Osteocyte (in vitro differentiated cells): ENCODE results near the gene PTPRM. TPM values are rescaled to one million over a fixed set of nuclear protein-coding genes. Genes with fewer than 3 reads are reported as not detected.

ENCODE experiments used
- DNase-seq: peaks from one replicate; pipeline ENCODE4 v3.0.0; 2021; ENCODE audit warnings: mixed read lengths; ENCODE audit not compliant: unreplicated experiment; ENCODE audit errors: extremely low spot score
- H3K27ac Mint-ChIP-seq: one replicate; pipeline ENCODE4 v1.8.0; 2021; ENCODE audit warnings: mild to moderate bottlenecking, mixed read lengths; ENCODE audit not compliant: unreplicated experiment
- H3K27me3 Mint-ChIP-seq: one replicate; pipeline ENCODE4 v1.8.0; 2021; ENCODE audit warnings: mixed read lengths; ENCODE audit not compliant: unreplicated experiment
- H3K36me3 Mint-ChIP-seq: one replicate; pipeline ENCODE4 v1.8.0; 2021; ENCODE audit warnings: mixed read lengths; ENCODE audit not compliant: unreplicated experiment
- H3K4me1 Mint-ChIP-seq: one replicate; pipeline ENCODE4 v1.8.0; 2021; ENCODE audit warnings: mixed read lengths; ENCODE audit not compliant: unreplicated experiment
- H3K4me3 Mint-ChIP-seq: one replicate; pipeline ENCODE4 v1.8.0; 2021; ENCODE audit warnings: mild to moderate bottlenecking, moderate library complexity, mixed read lengths; ENCODE audit not compliant: unreplicated experiment
- H3K9me3 Mint-ChIP-seq: one replicate; pipeline ENCODE4 v1.8.0; 2021; ENCODE audit warnings: mixed read lengths; ENCODE audit not compliant: unreplicated experiment
- total RNA-seq: library from RNA; stranded (reverse); gene quantifications from 2 replicates; pipeline ENCODE4 v1.2.1, GENCODE V29; 2021
- TF ChIP-seq, protein P1 (sequence below): fragments of 200-600 bp; sonication (generic); IDR thresholded peaks from 2 replicates; pipeline ENCODE4 v1.5.0; 2021; ENCODE audit warnings: antibody characterized with exemption, mild to moderate bottlenecking, moderate library complexity

PTPRM gene
- total RNA-seq, 1 donor from 2014 or later: 105 TPM

- H3K27ac Mint-ChIP-seq: no peak overlapping the region
- H3K36me3 Mint-ChIP-seq: peaks cover 5% of the 10 kb centered on the region
- DNase-seq: no peak
- no peaks in the 10 kb centered on the region for H3K9me3 Mint-ChIP-seq
- TF ChIP-seq, protein P1, sequence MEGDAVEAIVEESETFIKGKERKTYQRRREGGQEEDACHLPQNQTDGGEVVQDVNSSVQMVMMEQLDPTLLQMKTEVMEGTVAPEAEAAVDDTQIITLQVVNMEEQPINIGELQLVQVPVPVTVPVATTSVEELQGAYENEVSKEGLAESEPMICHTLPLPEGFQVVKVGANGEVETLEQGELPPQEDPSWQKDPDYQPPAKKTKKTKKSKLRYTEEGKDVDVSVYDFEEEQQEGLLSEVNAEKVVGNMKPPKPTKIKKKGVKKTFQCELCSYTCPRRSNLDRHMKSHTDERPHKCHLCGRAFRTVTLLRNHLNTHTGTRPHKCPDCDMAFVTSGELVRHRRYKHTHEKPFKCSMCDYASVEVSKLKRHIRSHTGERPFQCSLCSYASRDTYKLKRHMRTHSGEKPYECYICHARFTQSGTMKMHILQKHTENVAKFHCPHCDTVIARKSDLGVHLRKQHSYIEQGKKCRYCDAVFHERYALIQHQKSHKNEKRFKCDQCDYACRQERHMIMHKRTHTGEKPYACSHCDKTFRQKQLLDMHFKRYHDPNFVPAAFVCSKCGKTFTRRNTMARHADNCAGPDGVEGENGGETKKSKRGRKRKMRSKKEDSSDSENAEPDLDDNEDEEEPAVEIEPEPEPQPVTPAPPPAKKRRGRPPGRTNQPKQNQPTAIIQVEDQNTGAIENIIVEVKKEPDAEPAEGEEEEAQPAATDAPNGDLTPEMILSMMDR: no peak
- H3K4me3 Mint-ChIP-seq: no peak overlapping the region
- H3K4me1 Mint-ChIP-seq: peaks cover 26% of the 10 kb centered on the region
- H3K27me3 Mint-ChIP-seq: no peaks in the 10 kb centered on the region
These were observed 609.0 kb downstream of the PTPRM start for GRCh38 chr18:8176109-8176508.

DNA sequence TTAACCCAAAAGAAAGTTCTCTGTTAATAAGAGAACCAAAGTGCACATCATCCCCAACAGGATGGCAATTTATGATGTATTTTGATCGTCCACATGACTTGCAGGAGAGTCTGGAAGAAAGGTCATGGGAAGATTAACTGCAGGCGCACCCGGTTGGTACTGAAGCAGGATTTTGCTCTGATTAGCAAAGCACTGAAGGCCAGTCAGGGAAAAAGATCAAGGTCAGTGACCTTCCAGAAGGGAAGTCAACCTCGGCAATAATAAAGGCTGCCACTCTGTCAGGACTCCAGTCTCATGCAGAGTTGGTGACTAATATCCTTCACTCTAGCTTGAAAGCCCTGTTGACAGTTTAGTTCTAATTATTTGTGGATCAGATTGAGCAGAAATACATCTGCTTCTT is 609.4 kb downstream of the PTPRM start:
- Mint-ChIP-seq H3K27me3 (no peaks in the 10 kb centered on the region), H3K9me3 (no peaks in the 10 kb centered on the region), H3K4me1 (peaks cover 26% of the 10 kb centered on the region), H3K36me3 (peaks cover 5% of the 10 kb centered on the region), H3K27ac (no peak overlapping the region), H3K4me3 (no peak overlapping the region)
- no peak for DNase-seq
- TF ChIP-seq, protein P1: no peak

DNA sequence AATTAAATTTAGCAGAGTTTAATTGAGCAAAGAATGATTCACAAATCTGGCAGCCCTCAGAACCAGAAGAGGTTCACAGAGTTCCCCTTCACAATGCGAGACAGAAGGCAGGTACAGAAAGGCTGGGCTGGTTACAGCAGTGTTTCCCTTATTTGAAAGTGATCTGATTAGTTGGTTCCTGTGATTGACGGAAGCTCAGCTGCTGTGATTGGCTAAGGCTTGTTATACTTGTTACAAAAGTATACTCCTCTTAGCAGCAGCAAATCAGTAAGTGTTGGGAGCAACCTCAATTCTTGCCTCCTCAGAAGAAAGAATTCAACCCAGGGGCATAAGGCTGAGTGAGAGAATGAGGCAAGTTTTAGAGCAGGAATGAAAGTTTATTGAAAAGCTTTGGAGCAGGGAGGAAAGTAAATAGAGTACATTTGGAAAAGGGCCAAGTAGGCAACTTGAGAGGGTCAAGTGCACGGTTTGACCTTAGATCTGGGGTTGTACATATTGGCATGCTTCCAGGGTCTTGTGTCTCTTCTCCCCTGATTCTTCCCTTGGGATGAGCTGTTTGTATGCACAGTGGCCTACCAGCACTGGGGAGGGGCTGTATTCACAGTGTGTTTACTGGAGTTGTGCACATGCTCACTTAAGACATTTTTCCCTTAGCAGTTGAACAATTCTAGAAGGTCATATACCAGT is 610.4 kb downstream of the PTPRM start:
- Mint-ChIP-seq H3K36me3 (peaks cover 8% of the 10 kb centered on the region), H3K4me3 (no peak overlapping the region), H3K9me3 (no peaks in the 10 kb centered on the region), H3K27ac (peak overlapping the region; percentile 62), H3K27me3 (no peaks in the 10 kb centered on the region), H3K4me1 (peaks cover 26% of the 10 kb centered on the region)
- DNase-seq: no peak
- TF ChIP-seq, protein P1: no peak

DNA sequence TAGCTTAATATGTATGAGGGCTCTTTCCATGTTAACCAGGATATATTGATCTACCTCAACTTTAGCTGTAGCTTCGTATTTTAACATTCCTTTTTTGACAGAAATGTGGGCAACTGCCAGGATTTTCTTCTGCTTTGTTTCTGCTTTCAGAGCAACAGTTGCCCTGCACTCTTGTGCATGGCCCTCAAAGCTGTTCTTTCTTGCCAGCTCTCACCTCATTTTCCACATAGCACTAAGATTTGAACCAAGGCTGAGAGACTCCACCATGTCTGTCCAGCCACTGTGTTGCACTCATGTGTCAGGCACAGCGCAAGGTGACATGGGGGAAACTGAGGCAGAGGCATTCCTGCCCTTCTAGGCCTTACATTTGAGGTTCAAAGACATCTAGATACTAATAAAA is 619.3 kb downstream of the PTPRM start:
- H3K27me3 Mint-ChIP-seq: no peaks in the 10 kb centered on the region
- no peak overlapping the region for H3K4me3 Mint-ChIP-seq
- H3K27ac Mint-ChIP-seq: no peak overlapping the region
- peaks cover 12% of the 10 kb centered on the region for H3K36me3 Mint-ChIP-seq
- no peaks in the 10 kb centered on the region for H3K4me1 Mint-ChIP-seq
- TF ChIP-seq, protein P1: no peak
- H3K9me3 Mint-ChIP-seq: no peaks in the 10 kb centered on the region
- no peak for DNase-seq

DNA sequence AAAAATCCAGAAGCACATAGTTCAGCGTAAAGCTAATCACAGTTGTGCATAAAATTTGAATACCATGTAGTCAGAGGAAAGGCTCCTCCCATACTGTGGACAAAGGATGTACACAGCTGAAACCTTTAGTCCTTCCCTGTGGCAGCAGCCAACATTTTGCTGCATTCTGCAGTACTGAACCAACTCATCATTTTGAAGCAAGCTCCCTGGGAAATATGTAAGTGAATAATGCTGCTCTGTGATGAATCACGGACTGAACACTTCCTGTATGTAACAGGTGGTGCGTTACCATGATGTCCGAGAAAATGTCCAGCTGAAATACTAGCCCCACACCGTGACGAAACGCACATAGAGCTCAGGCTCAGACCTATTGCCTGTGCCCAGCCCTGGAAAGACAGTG is 621.1 kb downstream of the PTPRM start:
- H3K36me3 Mint-ChIP-seq: peaks cover 9% of the 10 kb centered on the region
- H3K27me3 Mint-ChIP-seq: no peaks in the 10 kb centered on the region
- no peaks in the 10 kb centered on the region for H3K4me1 Mint-ChIP-seq
- H3K4me3 Mint-ChIP-seq: no peak overlapping the region
- H3K27ac Mint-ChIP-seq: no peak overlapping the region
- no peak for DNase-seq
- no peaks in the 10 kb centered on the region for H3K9me3 Mint-ChIP-seq
- TF ChIP-seq, protein P1: no peak
